K562 (cell line): ENCODE data around the gene HMGN1. TPM values are rescaled to one million over a fixed set of nuclear protein-coding genes. Genes with fewer than 3 reads are reported as not detected.

ENCODE experiments used
- CHD4 ChIP-seq: fragments of 200-600 bp; sonication (generic); IDR thresholded peaks from 3 replicates; pipeline ENCODE4 v1.6.1; 2012; ENCODE audit warnings: low read depth, mild to moderate bottlenecking, mixed read lengths, low read length, inconsistent platforms; ENCODE audit not compliant: insufficient read depth, insufficient replicate concordance, poor library complexity, severe bottlenecking
- COPS2 ChIP-seq: fragments of 450-650 bp; conservative IDR thresholded peaks from 2 replicates; pipeline ENCODE4 v1.6.1; 2016; ENCODE audit warnings: mild to moderate bottlenecking, moderate library complexity
- EP300 ChIP-seq: IDR thresholded peaks from 2 replicates; pipeline ENCODE4 v1.6.1; 2012; ENCODE audit warnings: low read length, improper control_type of control experiment
- ERF ChIP-seq: fragments of 450-650 bp; formaldehyde crosslinking; IDR thresholded peaks from 2 replicates; pipeline ENCODE4 v1.4.0; 2020; ENCODE audit warnings: mild to moderate bottlenecking, mixed read lengths
- HMGN3 ChIP-seq: IDR thresholded peaks from 2 replicates; pipeline ENCODE4 v1.6.1; 2011; ENCODE audit warnings: borderline replicate concordance, low read depth, mild to moderate bottlenecking, mixed read lengths, low read length; ENCODE audit not compliant: insufficient read length; ENCODE audit errors: extremely low read depth
- KDM4B ChIP-seq, 2 experiments: fragments of 450-650 bp in 1 of 2; sonication (generic) in 1 of 2; IDR thresholded peaks; 2 replicates each; pipeline ENCODE4 v1.6.1; 2016 to 2017; ENCODE audit warnings: borderline replicate concordance in 2 of 2, antibody characterized with exemption in 1 of 2, low read depth in 1 of 2, mild to moderate bottlenecking in 1 of 2
- KLF10 ChIP-seq: fragments of 250-450 bp; sonication (Bioruptor Pico); IDR thresholded peaks from 2 replicates; pipeline ENCODE4 v1.6.1; 2021; ENCODE audit warnings: matching md5 sums
- KLF16 ChIP-seq: IDR thresholded peaks from 2 replicates; pipeline ENCODE4 v1.6.1; 2016; ENCODE audit warnings: antibody characterized with exemption
- MCM5 ChIP-seq: fragments of 450-650 bp; IDR thresholded peaks from 2 replicates; pipeline ENCODE4 v1.6.1; 2016; ENCODE audit warnings: low read depth
- NCOA4 ChIP-seq: fragments of 450-650 bp; IDR thresholded peaks from 2 replicates; pipeline ENCODE4 v1.6.1; 2018; ENCODE audit warnings: mild to moderate bottlenecking; ENCODE audit not compliant: partially characterized antibody
- NR3C1 ChIP-seq: sonication (generic); formaldehyde crosslinking; IDR thresholded peaks from 2 replicates; pipeline ENCODE4 v1.8.1; 2022; ENCODE audit warnings: missing genetic modification reagents
- NUFIP1 ChIP-seq: fragments of 450-650 bp; IDR thresholded peaks from 2 replicates; pipeline ENCODE4 v1.6.1; 2018; ENCODE audit not compliant: partially characterized antibody
- OTX1 ChIP-seq: fragments of 450-650 bp; formaldehyde crosslinking; IDR thresholded peaks from 2 replicates; pipeline ENCODE4 v1.4.0; 2022; ENCODE audit warnings: mild to moderate bottlenecking
- POU5F1 ChIP-seq: fragments of 150-350 bp; IDR thresholded peaks from 2 replicates; pipeline ENCODE4 v1.6.1; 2014; ENCODE audit warnings: borderline replicate concordance, low read length, low read depth, mild to moderate bottlenecking; ENCODE audit not compliant: partially characterized antibody
- RAD51 ChIP-seq: fragments of 450-650 bp; IDR thresholded peaks from 2 replicates; pipeline ENCODE4 v1.7.1; 2016; ENCODE audit warnings: low read depth, mild to moderate bottlenecking, borderline replicate concordance
- RBM15 ChIP-seq: fragments of 200-400 bp; formaldehyde crosslinking; IDR thresholded peaks from 2 replicates; pipeline ENCODE4 v1.6.1; 2018; ENCODE audit warnings: mild to moderate bottlenecking, low read length, moderate library complexity; ENCODE audit not compliant: insufficient read depth
- RUNX1 ChIP-seq: sonication (generic); IDR thresholded peaks from 2 replicates; pipeline ENCODE4 v1.6.1; 2016; ENCODE audit warnings: antibody characterized with exemption, low read depth
- SAFB2 ChIP-seq: fragments of 200-400 bp; formaldehyde crosslinking; IDR thresholded peaks from 2 replicates; pipeline ENCODE4 v1.6.1; 2018; ENCODE audit warnings: borderline replicate concordance, low read length, low read depth, moderate library complexity; ENCODE audit not compliant: severe bottlenecking
- SIN3A ChIP-seq, 2 experiments: fragments of 150-350 bp in 1 of 2; IDR thresholded peaks; 2 replicates each; pipeline ENCODE4 v1.6.1; 2011 to 2016; ENCODE audit warnings: borderline replicate concordance in 2 of 2, low read depth in 2 of 2, low read length in 2 of 2, mild to moderate bottlenecking in 2 of 2, moderate library complexity in 2 of 2; ENCODE audit not compliant: control insufficient read depth in 1 of 2
- SMARCB1 ChIP-seq: IDR thresholded peaks from 2 replicates; pipeline ENCODE4 v1.6.1; 2011; ENCODE audit warnings: improper control_type of control experiment, low read depth; ENCODE audit not compliant: insufficient read length
- SNRNP70 ChIP-seq: fragments of 200-400 bp; formaldehyde crosslinking; optimal IDR thresholded peaks from 2 replicates; pipeline ENCODE3; 2017; ENCODE audit warnings: low read depth, low read length
- TAF15 ChIP-seq: fragments of 200-400 bp; formaldehyde crosslinking; IDR thresholded peaks from 2 replicates; pipeline ENCODE4 v1.6.1; 2017; ENCODE audit warnings: mild to moderate bottlenecking, low read depth, low read length, moderate library complexity
- TCF7L2 ChIP-seq: fragments of 150-350 bp; IDR thresholded peaks from 2 replicates; pipeline ENCODE4 v1.6.1; 2016; ENCODE audit warnings: low read depth, mild to moderate bottlenecking, low read length, moderate library complexity
- TSC22D4 ChIP-seq: fragments of 450-650 bp; IDR thresholded peaks from 2 replicates; pipeline ENCODE4 v1.6.1; 2016; ENCODE audit warnings: missing genetic modification characterization, missing biosample characterization, control low read depth
- ZBTB1 ChIP-seq: sonication (generic); formaldehyde crosslinking; IDR thresholded peaks from 2 replicates; pipeline ENCODE4 v1.8.1; 2023; ENCODE audit warnings: missing genetic modification reagents, low read depth, mild to moderate bottlenecking, borderline replicate concordance
- ZEB2 ChIP-seq: fragments of 450-650 bp; IDR thresholded peaks from 2 replicates; pipeline ENCODE4 v1.6.1; 2016
- ZNF174 ChIP-seq: fragments of 250-450 bp; sonication (Bioruptor Pico); IDR thresholded peaks from 2 replicates; pipeline ENCODE4 v1.4.0; 2020; ENCODE audit warnings: mild to moderate bottlenecking
- ZNF316 ChIP-seq: fragments of 450-650 bp; IDR thresholded peaks from 2 replicates; pipeline ENCODE4 v1.6.1; 2016
- ZNF584 ChIP-seq: fragments of 200-800 bp; sonication (Bioruptor generic); IDR thresholded peaks from 2 replicates; pipeline ENCODE4 v1.6.1; 2016; ENCODE audit warnings: low read depth, mild to moderate bottlenecking, missing genetic modification characterization, missing compliant biosample characterization
- ZZZ3 ChIP-seq: fragments of 450-650 bp; IDR thresholded peaks from 2 replicates; pipeline ENCODE4 v1.6.1; 2016; ENCODE audit warnings: antibody characterized with exemption, mild to moderate bottlenecking, moderate library complexity
- polyA plus RNA-seq, 8 experiments: library from polyadenylated mRNA; depleted of rRNA in 4 of 8; stranded (reverse) in 5 of 8; unstranded in 3 of 8; fragments of >200 nt; fragmentation: Nextera tagmentation in 2 of 8; fragmentation: Illumina TruSeq in 1 of 8; extraction: Ambion mirVana in 2 of 8; extraction: Trizol in 1 of 8; gene quantifications; 2 replicates each; pipeline versions ENCODE4 v1.2.1 to v1.2.3, GENCODE V29; 2011 to 2014; ENCODE audit warnings: inconsistent platforms in 1 of 8, missing spikeins in 1 of 8
- total RNA-seq, 7 experiments: library from RNA; depleted of rRNA in 6 of 7; stranded (reverse); fragments of >200 nt in 6 of 7; fragmentation: Illumina TruSeq in 2 of 7; extraction: Trizol in 2 of 7; gene quantifications; 2 replicates each; pipeline versions ENCODE4 v1.2.1 to v1.2.3, GENCODE V29; 2011 to 2021; ENCODE audit warnings: low replicate concordance in 1 of 7

HMGN1 gene
- total and polyA plus RNA-seq, 9 of the 15 experiments (the other 6 are each of a cell fraction or from before 2014, with no cell fraction given), result 124 to 626 (median 498) TPM

- no peak for TF ChIP-seq COPS2
- TF ChIP-seq MCM5, result no peak
- no peak for TF ChIP-seq KLF10 (CRISPR knock-in tag)
- TF ChIP-seq ZBTB1, result no peak
- peak; percentile 91 for TF ChIP-seq ERF (CRISPR knock-in tag)
- no peak for TF ChIP-seq NR3C1 (CRISPR knock-in tag)
- TF ChIP-seq RUNX1, result no peak
- TF ChIP-seq POU5F1, result no peak
- no peak for TF ChIP-seq TAF15
- TF ChIP-seq HMGN3, result no peak
- peak; percentile 86 for TF ChIP-seq RAD51
- no peak for TF ChIP-seq KDM4B (IDR thresholded peaks at IDR 0.05; ENCODE audit: borderline replicate concordance in 2 of 2, low read depth in 1 of 2)
- peak; percentile 70 for TF ChIP-seq SMARCB1
- peak; percentile 70; the same call in 1 of the 2 replicates for TF ChIP-seq OTX1 (CRISPR knock-in tag)
- TF ChIP-seq SIN3A (IDR thresholded peaks at IDR 0.05; ENCODE audit: borderline replicate concordance in 2 of 2, control insufficient read depth in 1 of 2, low read depth in 2 of 2, low read length in 2 of 2), result no peak
- TF ChIP-seq ZNF174, result no peak
- no peak for TF ChIP-seq SNRNP70
- no peak for TF ChIP-seq TSC22D4 (tag)
- no peak for TF ChIP-seq RBM15
- TF ChIP-seq CHD4, result no peak
- peak; percentile 79 for TF ChIP-seq EP300
- TF ChIP-seq KLF16, result no peak
- peak; percentile 89 for TF ChIP-seq ZNF584
- TF ChIP-seq NCOA4, result no peak
- no peak for TF ChIP-seq SAFB2
- TF ChIP-seq NUFIP1, result no peak
- no peak for TF ChIP-seq ZNF316
- TF ChIP-seq ZZZ3, result no peak
- no peak; the same call in 1 of the 2 replicates for TF ChIP-seq ZEB2
- TF ChIP-seq TCF7L2, result no peak
These were observed 31.5 kb downstream of the HMGN1 start (continued) for GRCh38 chr21:39317134-39318090.
